IMR-90 (cell line): ENCODE data around the gene PDE4B. TPM values are rescaled to one million over a fixed set of nuclear protein-coding genes. Genes with fewer than 3 reads are reported as not detected.

Experiments
- ATAC-seq: fragments of 200-7000 bp; cut with Tn5 transposase; 2 replicates; pipeline ENCODE4 v1.9.1; 2020; ENCODE audit warnings: low read depth, mild to moderate bottlenecking, moderate library complexity
- BruUV-seq: library from RNA; stranded (reverse); fragments of 400-500 nt; replicated peaks from 2 replicates; lab custom pipeline; 2021; lab: Mats Ljungman, UMichigan
- CTCF ChIA-PET: fragments of 300-600 bp; formaldehyde crosslinking; extraction: SDS; loops from one replicate; lab custom pipeline; 2021; ENCODE audit warnings: antibody characterized with exemption; lab: Yijun Ruan, JAX
- POLR2A ChIA-PET: fragments of 300-600 bp; sonication (Branson Sonifier 250); formaldehyde crosslinking; loops from one replicate; lab custom pipeline; 2022; ENCODE audit warnings: antibody characterized with exemption; ENCODE audit not compliant: unreplicated experiment; lab: Charles Lee
- DNase-seq: peaks from one replicate; pipeline ENCODE4 v3.0.0; 2013
- H2AFZ ChIP-seq: replicated peaks from 2 replicates; pipeline ENCODE3; 2013; ENCODE audit warnings: low read length, mild to moderate bottlenecking; ENCODE audit not compliant: poor library complexity
- H2AK5ac ChIP-seq: 2 replicates; pipeline ENCODE4 v1.6.1; 2013; ENCODE audit warnings: low read depth, low read length, inconsistent platforms
- H2AK9ac ChIP-seq: replicated peaks from 2 replicates; pipeline ENCODE3; 2013; ENCODE audit warnings: mild to moderate bottlenecking, low read depth, low read length, moderate library complexity; ENCODE audit not compliant: poor library complexity
- H2BK120ac ChIP-seq: 2 replicates; pipeline ENCODE4 v1.6.1; 2013; ENCODE audit warnings: low read depth, low read length, inconsistent platforms
- H2BK15ac ChIP-seq: 3 replicates; pipeline ENCODE4 v1.6.1; 2013; ENCODE audit warnings: low read depth, low read length, inconsistent platforms
- H2BK20ac ChIP-seq: 2 replicates; pipeline ENCODE4 v1.6.1; 2013; ENCODE audit warnings: low read depth, mild to moderate bottlenecking, inconsistent platforms, low read length, moderate library complexity
- H2BK5ac ChIP-seq: 2 replicates; pipeline ENCODE4 v1.6.1; 2013; ENCODE audit warnings: mild to moderate bottlenecking, low read depth, low read length, inconsistent platforms; ENCODE audit not compliant: poor library complexity, severe bottlenecking
- H3K14ac ChIP-seq: replicated peaks from 2 replicates; pipeline ENCODE4 v1.6.1; 2013; ENCODE audit warnings: low read depth, low read length, inconsistent platforms
- H3K18ac ChIP-seq: 2 replicates; pipeline ENCODE4 v1.6.1; 2013; ENCODE audit warnings: low read depth, low read length, control low read depth
- H3K23ac ChIP-seq: 2 replicates; pipeline ENCODE4 v1.6.1; 2013; ENCODE audit warnings: low read depth, low read length, inconsistent platforms
- H3K27ac ChIP-seq: 2 replicates; pipeline ENCODE4 v1.5.1; 2013; ENCODE audit warnings: mild to moderate bottlenecking, control low read depth, low read length; ENCODE audit not compliant: insufficient read depth
- H3K27me3 ChIP-seq: 2 replicates; pipeline ENCODE4 v1.6.1; 2013; ENCODE audit warnings: low read length; ENCODE audit not compliant: control insufficient read depth, insufficient read depth
- H3K36me3 ChIP-seq: 2 replicates; pipeline ENCODE4 v1.6.1; 2013; ENCODE audit warnings: low read length, mixed read lengths; ENCODE audit not compliant: control insufficient read depth, insufficient read depth
- H3K4ac ChIP-seq: 2 replicates; pipeline ENCODE4 v1.6.1; 2013; ENCODE audit warnings: low read depth, low read length, inconsistent platforms
- H3K4me1 ChIP-seq: 2 replicates; pipeline ENCODE4 v1.6.1; 2013; ENCODE audit warnings: low read length, mixed read lengths; ENCODE audit not compliant: control insufficient read depth, insufficient read depth
- H3K4me2 ChIP-seq: 2 replicates; pipeline ENCODE4 v1.6.1; 2013; ENCODE audit warnings: low read depth, mild to moderate bottlenecking, control low read depth, low read length, moderate library complexity
- H3K4me3 ChIP-seq: 2 replicates; pipeline ENCODE4 v1.5.1; 2013; ENCODE audit warnings: low read depth, mild to moderate bottlenecking, control low read depth, low read length, moderate library complexity; ENCODE audit not compliant: insufficient read depth
- H3K56ac ChIP-seq: 2 replicates; pipeline ENCODE4 v1.6.1; 2013; ENCODE audit warnings: low read length, inconsistent platforms; ENCODE audit not compliant: insufficient read depth; ENCODE audit errors: extremely low read depth
- H3K79me1 ChIP-seq, 2 experiments: 2 replicates each; pipeline ENCODE4 v1.6.1; 2013; ENCODE audit warnings: low read length in 2 of 2, inconsistent platforms in 1 of 2, low read depth in 1 of 2
- H3K9ac ChIP-seq: 2 replicates; pipeline ENCODE4 v1.6.1; 2013; ENCODE audit warnings: low read depth, low read length, control low read depth
- H3K9me1 ChIP-seq: 2 replicates; pipeline ENCODE4 v1.6.1; 2013; ENCODE audit warnings: low read length, inconsistent platforms; ENCODE audit not compliant: insufficient read depth
- H3K9me3 ChIP-seq: 2 replicates; pipeline ENCODE4 v1.6.1; 2013; ENCODE audit warnings: low read length; ENCODE audit not compliant: control insufficient read depth, insufficient read depth
- H4K20me1 ChIP-seq: 2 replicates; pipeline ENCODE4 v1.6.1; 2013; ENCODE audit warnings: low read length, inconsistent platforms; ENCODE audit not compliant: insufficient read depth
- H4K5ac ChIP-seq: 2 replicates; pipeline ENCODE4 v1.6.1; 2013; ENCODE audit warnings: mild to moderate bottlenecking, low read depth, low read length, control low read depth
- H4K8ac ChIP-seq, 2 experiments: 2 replicates each; pipeline ENCODE4 v1.6.1; 2013; ENCODE audit warnings: low read depth in 2 of 2, low read length in 2 of 2, control low read depth in 1 of 2, inconsistent platforms in 1 of 2
- H4K91ac ChIP-seq: 2 replicates; pipeline ENCODE4 v1.6.1; 2013; ENCODE audit warnings: low read depth, low read length, inconsistent platforms; ENCODE audit not compliant: insufficient read depth
- BHLHE40 ChIP-seq: fragments of 150-350 bp; IDR thresholded peaks from 2 replicates; pipeline ENCODE4 v1.6.1; 2016; ENCODE audit warnings: mild to moderate bottlenecking, low read depth, low read length
- ELK1 ChIP-seq: fragments of 150-350 bp; IDR thresholded peaks from 2 replicates; pipeline ENCODE4 v1.6.1; 2016; ENCODE audit warnings: low read depth, mild to moderate bottlenecking, low read length, moderate library complexity, borderline replicate concordance
- MAFK ChIP-seq: IDR thresholded peaks from 2 replicates; pipeline ENCODE4 v1.6.1; 2012; ENCODE audit warnings: low read depth, low read length, improper control_type of control experiment
- MAZ ChIP-seq: IDR thresholded peaks from 2 replicates; pipeline ENCODE4 v1.6.1; 2012; ENCODE audit warnings: low read depth, mild to moderate bottlenecking, low read length, improper control_type of control experiment, moderate library complexity, borderline replicate concordance
- NFE2L2 ChIP-seq: fragments of 150-350 bp; IDR thresholded peaks from 2 replicates; pipeline ENCODE4 v1.6.1; 2016; ENCODE audit warnings: low read depth, mild to moderate bottlenecking, low read length
- POLR2A ChIP-seq: IDR thresholded peaks from 2 replicates; pipeline ENCODE4 v1.6.1; 2012; ENCODE audit warnings: mild to moderate bottlenecking, low read depth, low read length
- RAD21 ChIP-seq: IDR thresholded peaks from 2 replicates; pipeline ENCODE4 v1.6.1; 2012; ENCODE audit warnings: low read length, improper control_type of control experiment
- RFX5 ChIP-seq: IDR thresholded peaks from 2 replicates; pipeline ENCODE4 v1.8.0; 2012; ENCODE audit warnings: low read depth, mild to moderate bottlenecking, low read length, moderate library complexity
- USF2 ChIP-seq: fragments of 150-350 bp; IDR thresholded peaks from 2 replicates; pipeline ENCODE4 v1.6.1; 2017; ENCODE audit warnings: mild to moderate bottlenecking, antibody characterized with exemption, low read length, low read depth
- WGBS, 2 experiments: methylation state at CpG; one replicate each; pipeline versions ENCODE4 v1.1.5 to v1.1.7; 2013; ENCODE audit warnings: missing lambda C conversion rate in 2 of 2; ENCODE audit not compliant: insufficient read length in 1 of 2; ENCODE audit errors: extremely low coverage in 2 of 2; 5-methylcytosine and 5-hydroxymethylcytosine counted together
- dilution Hi-C: fragments of 300-500 bp; cut with HindIII; formaldehyde crosslinking; loops from one replicate; pipeline ENCODE4 v1.14.3; 2018; ENCODE audit warnings: low sequenced_read_pairs; ENCODE audit not compliant: unreplicated experiment
- in situ Hi-C: fragments of 300-500 bp; cut with MboI; formaldehyde crosslinking; loops from 3 replicates; pipeline ENCODE4 v1.14.3; 2019; ENCODE audit warnings: low sequenced_read_pairs, inconsistent platforms, mixed read lengths
- intact Hi-C: fragments of 100-400 bp; cut with micrococcal nuclease; formaldehyde crosslinking; loops from 2 replicates; pipeline ENCODE4 v1.10.0; 2022
- polyA plus RNA-seq, 3 experiments: library from polyadenylated mRNA; depleted of rRNA; stranded (reverse); fragments of >200 nt; gene quantifications; 2 replicates each; pipeline ENCODE4 v1.2.3, GENCODE V29; 2012; ENCODE audit warnings: low replicate concordance in 1 of 3
- total RNA-seq: library from RNA; depleted of rRNA; stranded (reverse); fragments of >200 nt; gene quantifications from 2 replicates; pipeline ENCODE4 v1.2.3, GENCODE V29; 2012

Gene PDE4B
- total and polyA plus RNA-seq, 2 of the 4 experiments (the other 2 are of a cell fraction) = 5.8 to 21.3 TPM

GRCh38 chr1:66359269-66359668, 566.6 kb downstream of the PDE4B start:
- no peak overlapping the region for H3K18ac ChIP-seq
- intact Hi-C loops = loop anchor here (10.0 kb wide), 1 partner anchor 404 kb away; no protein-coding TSS in a partner anchor
- no peak overlapping the region for H3K23ac ChIP-seq
- H3K4me1 ChIP-seq = peaks cover 12% of the 10 kb centered on the region
- H2BK20ac ChIP-seq = no peak overlapping the region
- no peaks in the 10 kb centered on the region for H3K9me3 ChIP-seq
- ChIA-PET POLR2A (interaction anchor here (0.6 kb wide), 1 partner anchor 77 kb away, joined by 3 read pairs; no protein-coding TSS in a partner anchor), CTCF (no interaction called here)
- no peak overlapping the region for H2BK120ac ChIP-seq
- H3K79me1 ChIP-seq = peaks cover 16 to 18% of the 10 kb centered on the region in 2 experiments
- H3K4me2 ChIP-seq = no peak overlapping the region
- ATAC-seq (no peak; the same call in 1 of the 2 replicates), DNase-seq (no peak)
- H3K9ac ChIP-seq = no peak overlapping the region
- WGBS, 2 experiments = no CpG with 5 or more reads among the region's 1 CpG
- no peak overlapping the region for H2AK9ac ChIP-seq
- H2AK5ac ChIP-seq = no peak overlapping the region
- H4K5ac ChIP-seq = no peak overlapping the region
- no peak overlapping the region for H3K56ac ChIP-seq
- no peak overlapping the region for H2BK15ac ChIP-seq
- H3K14ac ChIP-seq = no peak overlapping the region
- in situ Hi-C loops = no loop called here
- dilution Hi-C loops = no loop called here
- H4K91ac ChIP-seq = no peak overlapping the region
- no peak overlapping the region for H4K8ac ChIP-seq
- BruUV-seq = no TSS peak
- no peaks in the 10 kb centered on the region for H3K27me3 ChIP-seq
- no peak overlapping the region for H3K4me3 ChIP-seq
- H2BK5ac ChIP-seq = no peak overlapping the region
- no peaks in the 10 kb centered on the region for H4K20me1 ChIP-seq
- no peak overlapping the region for H2AFZ ChIP-seq
- no peak overlapping the region for H3K27ac ChIP-seq
- H3K9me1 ChIP-seq = peaks cover 4% of the 10 kb centered on the region; the same call in 1 of the 2 replicates
- H3K36me3 ChIP-seq = peaks cover 27% of the 10 kb centered on the region
- H3K4ac ChIP-seq = no peak overlapping the region
- TF ChIP-seq RFX5 (no peak), NFE2L2 (no peak), BHLHE40 (no peak), RAD21 (no peak), USF2 (no peak), POLR2A (no peak), ELK1 (no peak), MAZ (no peak), MAFK (no peak)
